Glutamatergic neuron (in vitro differentiated cells): ENCODE data around the gene PAH. TPM values are rescaled to one million over a fixed set of nuclear protein-coding genes. Genes with fewer than 3 reads are reported as not detected.

Source experiments
- DNase-seq: peaks from one replicate; pipeline ENCODE4 v3.0.0; 2022
- H3K27ac Mint-ChIP-seq: one replicate; pipeline ENCODE4 v1.8.0; 2020; ENCODE audit warnings: mild to moderate bottlenecking, mixed read lengths, inconsistent platforms; ENCODE audit not compliant: unreplicated experiment
- H3K27me3 Mint-ChIP-seq: one replicate; pipeline ENCODE4 v1.8.0; 2020; ENCODE audit warnings: mild to moderate bottlenecking, moderate library complexity, mixed read lengths, inconsistent platforms; ENCODE audit not compliant: unreplicated experiment
- H3K36me3 Mint-ChIP-seq: one replicate; pipeline ENCODE4 v1.8.0; 2020; ENCODE audit warnings: mild to moderate bottlenecking, mixed read lengths, inconsistent platforms; ENCODE audit not compliant: unreplicated experiment
- H3K4me1 Mint-ChIP-seq: one replicate; pipeline ENCODE4 v1.8.0; 2020; ENCODE audit warnings: mild to moderate bottlenecking, low read depth, mixed read lengths, inconsistent platforms; ENCODE audit not compliant: unreplicated experiment
- H3K4me3 Mint-ChIP-seq: one replicate; pipeline ENCODE4 v1.8.0; 2020; ENCODE audit warnings: mild to moderate bottlenecking, mixed read lengths, inconsistent platforms; ENCODE audit not compliant: unreplicated experiment
- H3K9me3 Mint-ChIP-seq: one replicate; pipeline ENCODE4 v1.8.0; 2020; ENCODE audit warnings: mild to moderate bottlenecking, moderate library complexity, mixed read lengths, inconsistent platforms; ENCODE audit not compliant: unreplicated experiment
- CTCF ChIP-seq: fragments of 200-600 bp; sonication (generic); IDR thresholded peaks from one replicate; pipeline ENCODE4 v1.5.0; 2021; ENCODE audit not compliant: partially characterized antibody, unreplicated experiment
- long read RNA-seq: library from polyadenylated mRNA; unstranded; transcript quantifications from one replicate; pipeline ENCODE4 v2.0.0, GENCODE V29; 2020; ENCODE audit not compliant: unreplicated experiment
- total RNA-seq: library from RNA; stranded (reverse); fragmentation: NEBNext Ultra II Directional; extraction: Animal tissue kit (Norgen Biotek cat#: 25700); gene quantifications from one replicate; pipeline ENCODE4 v1.2.1, GENCODE V29; 2021; ENCODE audit not compliant: unreplicated experiment

The PAH gene
- total RNA-seq: not detected
- long read RNA-seq: 0 reads

DNA sequence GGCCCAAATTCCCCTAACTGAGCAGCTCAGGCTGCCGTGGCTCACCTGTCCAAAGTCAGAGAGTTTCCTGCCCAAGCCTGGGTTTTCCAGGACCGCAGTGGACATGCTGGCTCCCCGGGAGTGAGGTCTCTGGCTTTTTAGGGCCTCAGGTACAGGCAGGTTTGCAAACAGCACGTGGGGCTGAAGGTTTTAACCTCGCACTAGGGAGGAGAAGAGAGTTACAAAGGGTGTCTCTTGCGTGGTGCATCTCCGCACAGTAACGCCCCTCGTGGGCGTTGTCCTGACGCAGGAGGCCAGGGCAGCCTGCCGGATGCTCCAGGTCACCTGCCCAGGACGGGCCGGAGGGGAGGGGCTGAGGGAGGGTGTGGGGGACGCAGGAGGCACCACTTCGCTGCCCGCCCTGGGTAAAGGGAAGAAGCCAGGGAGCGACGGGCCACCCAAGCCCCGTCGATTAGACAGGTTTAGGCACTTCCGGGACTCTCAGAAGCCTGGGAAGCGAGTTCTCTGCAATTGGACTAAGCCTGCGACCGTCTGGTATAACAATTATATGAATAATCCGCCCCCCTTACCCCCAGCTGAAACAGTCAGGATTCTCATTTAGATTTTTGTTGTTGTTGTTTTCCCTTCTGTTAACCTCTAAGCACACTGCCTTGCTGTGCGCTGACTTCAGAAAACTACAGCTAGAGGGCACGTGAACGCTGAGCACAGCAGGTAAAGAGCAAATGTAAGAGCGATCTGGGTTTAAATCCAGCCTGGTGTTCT lies at the start of gene PAH:
TSS of gene PAH (minus strand) at position 219 of the 762 bp plus-strand sequence. CDS start at position 105, 114 bp downstream.
- Mint-ChIP-seq H3K4me3 (peak within 1 kb of the TSS; percentile 77), H3K27ac (no peak within 1 kb of the TSS), H3K4me1 (no peaks in the 10 kb centered on the region), H3K36me3 (no peaks in the 10 kb centered on the region), H3K9me3 (no peaks in the 10 kb centered on the region), H3K27me3 (no peaks in the 10 kb centered on the region)
- no peak for TF ChIP-seq CTCF
- no peak for DNase-seq

DNA sequence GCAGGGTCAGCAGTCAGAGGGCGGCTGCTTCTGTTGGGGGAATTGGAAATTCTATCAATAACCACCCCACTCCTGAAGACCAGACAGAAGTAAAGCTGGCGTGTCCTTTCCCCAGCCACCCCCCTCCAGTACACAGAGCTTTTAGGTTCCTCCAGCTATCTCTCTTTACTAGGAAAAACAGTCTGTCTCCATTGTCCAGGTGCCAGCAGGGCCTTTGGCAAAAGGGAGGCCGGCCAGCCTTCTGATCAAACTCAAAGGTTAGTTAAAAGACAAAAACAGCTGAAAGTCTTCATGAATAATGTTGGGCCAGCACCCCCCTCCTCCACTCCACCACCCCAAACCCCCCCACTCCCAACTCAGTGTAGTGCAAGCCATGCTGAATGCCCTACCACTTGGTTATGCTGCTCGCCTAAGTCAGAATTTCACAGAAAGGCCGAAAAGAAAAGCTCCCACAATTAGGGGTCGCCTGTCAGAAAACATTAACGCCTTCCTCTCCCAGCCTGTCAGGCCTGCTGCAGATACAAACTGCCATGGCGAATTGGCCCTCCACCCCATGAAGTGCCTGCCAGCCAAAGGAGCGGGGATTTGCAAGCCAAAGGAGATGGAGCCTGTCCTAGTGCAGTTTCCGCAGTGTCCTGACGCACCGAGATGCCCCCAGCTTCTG lies 49.3 kb upstream of the PAH start:
- no peak for TF ChIP-seq CTCF
- Mint-ChIP-seq H3K9me3 (peaks cover 11% of the 10 kb centered on the region), H3K27me3 (peaks cover 31% of the 10 kb centered on the region), H3K36me3 (peaks cover 18% of the 10 kb centered on the region), H3K4me1 (peaks cover 8% of the 10 kb centered on the region), H3K4me3 (peak overlapping the region; percentile 73), H3K27ac (no peak overlapping the region)
- DNase-seq: no peak

DNA sequence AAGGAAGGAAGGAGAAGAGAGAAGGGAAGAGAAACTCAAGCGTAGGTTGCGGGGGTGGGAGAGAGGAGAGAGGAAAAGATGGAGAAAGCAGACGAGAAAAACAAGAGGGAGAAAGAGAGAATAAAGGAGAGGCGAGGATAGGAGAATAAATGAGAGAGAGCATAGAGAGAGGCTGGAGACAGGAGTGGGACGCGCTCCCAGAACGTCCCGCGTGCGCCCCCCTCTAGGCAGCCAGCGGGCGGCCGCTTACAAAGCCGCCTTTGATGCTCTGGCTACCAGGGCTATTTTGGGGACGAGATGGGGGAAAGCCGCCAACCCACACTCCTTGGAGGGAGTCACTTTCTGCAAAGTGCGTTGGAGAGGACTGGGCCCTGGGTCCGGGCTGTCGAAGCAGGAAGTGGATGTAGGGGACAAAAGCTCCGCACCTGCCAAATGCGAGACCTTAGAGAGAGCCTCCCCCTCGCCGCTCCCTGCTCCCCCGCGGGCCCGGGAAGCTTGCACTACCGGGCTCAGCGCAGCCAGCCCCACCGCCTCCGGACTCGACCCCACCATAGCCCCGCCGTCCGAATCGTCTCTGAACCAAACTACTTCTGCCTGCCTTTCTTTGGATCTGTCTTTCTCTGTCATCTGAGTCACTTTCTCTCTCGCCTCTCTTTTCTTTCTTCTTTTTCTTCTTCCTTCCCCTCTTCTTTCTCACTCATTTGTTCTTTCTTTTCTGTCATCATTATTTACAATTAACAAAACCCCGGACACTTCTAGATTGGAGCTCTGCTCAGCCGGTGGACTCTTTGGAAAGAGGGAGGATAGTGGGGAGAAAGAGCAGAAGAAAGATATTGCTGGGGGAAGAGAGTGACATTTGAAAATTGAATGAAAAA lies 48.5 kb upstream of the PAH start:
- H3K36me3 Mint-ChIP-seq: peaks cover 18% of the 10 kb centered on the region
- no peak for TF ChIP-seq CTCF
- H3K4me1 Mint-ChIP-seq: peaks cover 8% of the 10 kb centered on the region
- peaks cover 11% of the 10 kb centered on the region for H3K9me3 Mint-ChIP-seq
- H3K27ac Mint-ChIP-seq: no peak overlapping the region
- peaks cover 34% of the 10 kb centered on the region for H3K27me3 Mint-ChIP-seq
- peak overlapping the region; percentile 98 for H3K4me3 Mint-ChIP-seq
- peak; percentile 36 for DNase-seq

DNA sequence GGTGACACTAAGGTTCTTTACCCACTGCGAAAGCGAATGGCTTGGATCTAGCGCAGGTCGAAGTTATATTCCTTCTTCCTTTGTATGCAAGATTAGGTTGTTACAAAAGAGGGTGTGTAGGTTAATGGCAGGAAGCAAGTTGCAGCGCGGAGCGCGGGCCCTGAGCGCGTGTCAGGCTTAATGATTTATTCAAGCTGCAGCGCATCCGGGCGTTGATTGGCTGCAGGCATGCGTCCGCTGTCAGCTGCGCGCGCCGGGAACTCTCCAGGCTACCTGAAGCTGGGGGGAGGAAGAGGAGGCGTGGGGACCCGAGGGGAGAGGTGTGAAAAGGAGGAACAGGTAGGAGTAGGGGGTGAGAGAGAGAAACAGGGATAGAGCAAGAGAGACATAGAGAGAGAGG lies 47.8 kb upstream of the PAH start:
- peaks cover 35% of the 10 kb centered on the region for H3K27me3 Mint-ChIP-seq
- DNase-seq: peak; percentile 55
- H3K36me3 Mint-ChIP-seq: peaks cover 18% of the 10 kb centered on the region
- H3K4me3 Mint-ChIP-seq: peak overlapping the region; percentile 98
- no peak overlapping the region for H3K27ac Mint-ChIP-seq
- peaks cover 8% of the 10 kb centered on the region for H3K4me1 Mint-ChIP-seq
- peaks cover 11% of the 10 kb centered on the region for H3K9me3 Mint-ChIP-seq
- no peak for TF ChIP-seq CTCF
